ENCODE measurements around the gene KLHDC4.

GRCh38 chr16:87733190-87733589, 32.6 kb downstream of the KLHDC4 start:
- TF ChIP-seq POLR2A (IDR thresholded peaks at IDR 0.05; ENCODE audit: low read length) (no peak), GATA1 (IDR thresholded peaks at IDR 0.05; ENCODE audit: low read depth, low read length) (no peak)

Measured in erythroblast (primary cell).